Tibial nerve (tissue), 4 donors: ENCODE measurements around the gene BCL7B. TPM values are rescaled to one million over a fixed set of nuclear protein-coding genes. Genes with fewer than 3 reads are reported as not detected.

ENCODE experiments used
- DNase-seq, 2 donors: peaks; one replicate each; pipeline ENCODE4 v3.0.0-alpha.2; 2019; ENCODE audit warnings: low spot score in 2 of 2
- H3K27ac ChIP-seq, 4 donors: fragments of 200-600 bp; sonication (generic) in 3 of 4; one replicate each; pipeline ENCODE4 v1.5.1; 2017 to 2019; ENCODE audit warnings: mild to moderate bottlenecking in 1 of 4
- H3K27me3 ChIP-seq, 2 donors: fragments of 200-600 bp; sonication (generic) in 1 of 2; one replicate each; pipeline versions ENCODE4 v1.5.1 to v1.6.0; 2017 to 2019
- H3K36me3 ChIP-seq, 3 donors: fragments of 200-600 bp; sonication (generic); one replicate each; pipeline ENCODE4 v1.5.1; 2018 to 2019
- H3K4me1 ChIP-seq, 4 donors: fragments of 200-600 bp; sonication (generic) in 3 of 4; one replicate each; pipeline ENCODE4 v1.5.1; 2017 to 2019
- H3K4me3 ChIP-seq, 4 donors: fragments of 200-600 bp; sonication (generic) in 3 of 4; one replicate each; pipeline ENCODE4 v1.5.1; 2017 to 2019; ENCODE audit warnings: mild to moderate bottlenecking in 1 of 4, moderate library complexity in 1 of 4
- H3K9me3 ChIP-seq, 4 donors: fragments of 200-600 bp; sonication (generic) in 3 of 4; one replicate each; pipeline ENCODE4 v1.5.1; 2017 to 2019
- CTCF ChIP-seq, 5 experiments: fragments of 200-600 bp in 3 of 5; fragments of 450-650 bp in 2 of 5; sonication (generic) in 3 of 5; IDR thresholded peaks; one replicate each; pipeline ENCODE4 v1.5.1; 2016 to 2019; ENCODE audit warnings: antibody characterized with exemption in 5 of 5, mild to moderate bottlenecking in 3 of 5, moderate library complexity in 2 of 5
- EP300 ChIP-seq, 2 donors: sonication (generic); formaldehyde crosslinking; IDR thresholded peaks; one replicate each; pipeline ENCODE4 v1.6.1; 2017; ENCODE audit warnings: antibody characterized with exemption in 2 of 2, mild to moderate bottlenecking in 1 of 2
- POLR2A ChIP-seq, 2 donors: fragments of 450-650 bp; IDR thresholded peaks; one replicate each; pipeline ENCODE4 v1.6.1; 2017; ENCODE audit warnings: antibody characterized with exemption in 2 of 2, mild to moderate bottlenecking in 2 of 2, moderate library complexity in 2 of 2
- WGBS, 2 donors: methylation state at CpG; one replicate each; pipeline ENCODE4 v1.1.5; 2018; 5-methylcytosine and 5-hydroxymethylcytosine counted together
- small RNA-seq: library from RNA; depleted of rRNA; stranded (forward); fragments of <200 nt; gene quantifications from one replicate; pipeline ENCODE3, GENCODE V24; 2016
- total RNA-seq, 4 donors: library from RNA; depleted of rRNA; stranded (reverse); fragments of >200 nt; gene quantifications; one replicate each; pipeline ENCODE4 v1.1.0, GENCODE V29; 2016

BCL7B gene
- total RNA-seq, 4 donors from 2014 or later, result 46.1 to 76.2 (median 59.4) TPM

- no peak overlapping the region for H3K27ac ChIP-seq
- TF ChIP-seq POLR2A (IDR thresholded peaks at IDR 0.05), result no peak
- TF ChIP-seq EP300 (IDR thresholded peaks at IDR 0.05), result no peak
- TF ChIP-seq CTCF (IDR thresholded peaks at IDR 0.05), result no peak
- H3K36me3 ChIP-seq, result peaks cover 0 to 86% (median 22%) of the 10 kb centered on the region in 3 donors
- no peak overlapping the region for H3K4me3 ChIP-seq
- no peak for DNase-seq
- H3K9me3 ChIP-seq, result no peaks in the 10 kb centered on the region
- peaks cover 0 to 4% (median 0%) of the 10 kb centered on the region in 4 donors for H3K4me1 ChIP-seq
- no peaks in the 10 kb centered on the region for H3K27me3 ChIP-seq
Measured at GRCh38 chr7:73489976-73490375, 67.5 kb downstream of the BCL7B start.

GRCh38 chr7:73487486-73487885 lies 70.0 kb downstream of the BCL7B start:
- H3K36me3 ChIP-seq, result peaks cover 0 to 84% (median 13%) of the 10 kb centered on the region in 3 donors

More at GRCh38 chr7:73487486-73487885, 70.0 kb downstream of the BCL7B start:
- peaks cover 0 to 11% (median 0%) of the 10 kb centered on the region in 4 donors for H3K4me1 ChIP-seq
- no peak for DNase-seq
- no peaks in the 10 kb centered on the region for H3K9me3 ChIP-seq
- no peak for TF ChIP-seq POLR2A (IDR thresholded peaks at IDR 0.05)
- TF ChIP-seq EP300 (IDR thresholded peaks at IDR 0.05), result no peak
- no peak for TF ChIP-seq CTCF (IDR thresholded peaks at IDR 0.05)
- no peaks in the 10 kb centered on the region for H3K27me3 ChIP-seq
- no peak overlapping the region for H3K27ac ChIP-seq
- no peak overlapping the region for H3K4me3 ChIP-seq
- whole genome bisulfite sequencing, 2 donors, result 85 to 90% methylated on average over 1 of the region's 1 CpG

Small RNA genes lying within 50 kb of the gene (small RNA-seq; reads per million reads assigned to genes)
- gene RNU6-1198P, result not detected

Other genes starting within 250 kb of the BCL7B start
- 10 to 100 TPM; 22.4 to 36.6 (median 26.8) TPM for gene NSUN5, start 248.9 kb downstream of the BCL7B start, total RNA-seq
- gene TRIM50, start 229.6 kb downstream of the BCL7B start, total RNA-seq, result under 1 TPM in 2 of 4 donors, not detected in 2; 0.20 to 0.84 TPM
- gene FKBP6, start 229.5 kb downstream of the BCL7B start, total RNA-seq, result not detected
- 1 to 10 TPM in 3 of 4 donors, under 1 TPM in 1; 0.87 to 3.0 (median 2.5) TPM for gene FZD9, start 123.9 kb downstream of the BCL7B start, total RNA-seq
- gene BAZ1B, start 35.4 kb downstream of the BCL7B start, total RNA-seq, result 10 to 100 TPM; 53.3 to 70.1 (median 63.6) TPM
- 10 to 100 TPM; 36.6 to 70.8 (median 49.2) TPM for gene TBL2, start 20.9 kb upstream of the BCL7B start, total RNA-seq
- 10 to 100 TPM; 16.2 to 83.5 (median 59.6) TPM for gene MLXIPL, start 66.8 kb upstream of the BCL7B start, total RNA-seq
- gene VPS37D, start 110.1 kb upstream of the BCL7B start, total RNA-seq, result 1 to 10 TPM; 1.1 to 4.2 (median 3.4) TPM
- gene DNAJC30, start 125.8 kb upstream of the BCL7B start, total RNA-seq, result 1 to 10 TPM; 2.7 to 8.4 (median 6.3) TPM
- gene BUD23, start 125.9 kb upstream of the BCL7B start, total RNA-seq, result 10 to 100 TPM; 22.5 to 50.6 (median 39.3) TPM
- gene STX1A, start 162.0 kb upstream of the BCL7B start, total RNA-seq, result 10 to 100 TPM in 2 of 4 donors, 1 to 10 TPM in 2; 3.9 to 19.4 (median 10.8) TPM
- gene ABHD11, start 181.1 kb upstream of the BCL7B start, total RNA-seq, result 10 to 100 TPM in 2 of 4 donors, 1 to 10 TPM in 2; 7.5 to 19.2 (median 10.9) TPM
- not detected for gene CLDN3, start 212.6 kb upstream of the BCL7B start, total RNA-seq